SU-DHL-6 (cell line): ENCODE measurements around the gene SLC35D1.

Experiments used
- CTCF ChIP-seq: fragments of 200-600 bp; sonication (generic); IDR thresholded peaks from one replicate; pipeline ENCODE4 v1.5.1; 2017; ENCODE audit warnings: antibody characterized with exemption, mild to moderate bottlenecking, low read length, moderate library complexity; ENCODE audit not compliant: insufficient read depth, poor library complexity, severe bottlenecking
- EZH2phosphoT487 ChIP-seq: fragments of 200-600 bp; sonication (generic), shearing (Covaris generic); conservative IDR thresholded peaks from 2 replicates; pipeline ENCODE4 v1.6.1; 2018; ENCODE audit warnings: mild to moderate bottlenecking, antibody characterized with exemption, low read length, moderate library complexity, mixed read lengths

GRCh38 chr1:66978201-66978600 lies 75.7 kb downstream of the SLC35D1 start:
- TF ChIP-seq CTCF (no peak), EZH2phosphoT487 (no peak)
